LoVo (cell line): ENCODE results near the gene SYNDIG1.

Experiments used
- DNase-seq: peaks from one replicate; pipeline ENCODE4 v3.0.0-alpha.2; 2016; ENCODE audit warnings: low spot score

SYNDIG1 gene

DNA sequence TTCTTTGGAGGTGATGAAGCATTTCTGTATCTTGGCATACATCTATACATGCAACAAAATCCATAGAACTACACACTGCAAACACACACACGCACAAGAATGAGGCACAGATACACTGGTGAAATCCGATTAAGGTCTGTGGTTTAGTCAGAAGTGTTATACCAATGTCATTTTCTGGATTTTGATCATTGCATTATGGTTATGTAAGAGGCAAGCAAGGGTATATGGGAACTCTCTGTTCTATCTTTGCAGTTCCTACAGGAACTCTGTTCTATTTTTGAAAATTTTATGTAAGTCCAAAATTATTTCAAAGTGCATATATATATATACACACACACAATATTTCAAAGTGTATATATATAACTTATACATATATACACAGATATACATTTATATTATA lies 101.7 kb downstream of the SYNDIG1 start:
- DNase-seq = no peak

DNA sequence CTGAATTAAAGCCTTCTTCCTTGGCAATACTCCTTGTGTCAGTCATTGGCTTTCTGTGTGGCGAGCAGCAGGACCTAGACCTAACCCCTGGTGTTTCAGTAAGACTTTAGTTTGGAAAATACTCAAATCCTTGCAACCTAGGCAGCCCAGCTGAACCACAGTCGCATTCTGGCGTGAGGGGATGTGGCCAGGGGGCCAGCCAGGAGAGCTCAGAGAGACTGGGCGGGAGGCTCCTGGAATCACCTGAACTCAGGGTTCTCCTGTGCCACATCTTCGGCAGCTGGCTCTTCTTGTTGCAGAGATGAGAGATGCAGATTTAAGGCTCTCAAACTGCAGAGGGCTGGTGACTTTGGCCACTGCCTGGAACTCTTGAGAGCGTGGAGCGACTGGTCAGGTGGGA lies 102.7 kb downstream of the SYNDIG1 start:
- DNase-seq = no peak

DNA sequence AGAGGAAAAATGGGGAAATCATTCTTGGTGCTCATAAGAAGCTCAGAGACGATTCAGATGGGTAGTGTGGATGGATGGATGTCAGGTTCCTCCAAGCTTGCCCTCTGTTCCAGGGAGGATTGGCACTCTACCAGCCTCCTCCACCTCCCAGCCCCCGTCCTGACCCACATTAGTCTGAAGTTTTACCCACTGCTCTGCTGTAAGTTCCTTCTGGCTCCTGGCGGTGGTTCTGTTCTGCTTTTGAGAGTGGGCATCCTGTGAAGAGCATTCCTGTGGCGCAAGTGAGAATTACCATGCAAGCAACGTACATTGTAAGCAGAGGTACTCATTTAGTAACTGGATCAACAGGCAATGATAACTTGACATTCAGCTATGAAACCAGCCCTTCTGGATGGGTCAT lies 103.4 kb downstream of the SYNDIG1 start:
- no peak for DNase-seq

DNA sequence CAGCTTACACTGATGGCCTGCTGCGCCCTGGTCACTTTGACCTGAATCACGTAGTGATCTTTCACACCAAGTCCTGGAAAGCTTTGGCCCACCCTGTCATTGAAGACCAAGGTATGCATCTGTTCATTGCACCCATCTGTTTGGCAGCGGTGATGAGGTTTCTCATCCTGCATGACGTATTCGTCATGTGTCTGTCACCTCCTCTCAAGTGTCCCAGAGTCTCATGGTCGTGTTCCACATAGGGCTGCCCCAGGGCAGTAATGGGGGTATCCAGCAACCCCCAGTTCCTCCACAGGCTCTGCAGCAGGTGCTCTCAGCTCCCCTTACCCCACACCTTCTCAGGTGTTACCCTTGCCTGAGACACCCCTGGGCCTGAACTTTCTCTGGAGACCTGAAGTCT lies 104.1 kb downstream of the SYNDIG1 start:
- no peak for DNase-seq

DNA sequence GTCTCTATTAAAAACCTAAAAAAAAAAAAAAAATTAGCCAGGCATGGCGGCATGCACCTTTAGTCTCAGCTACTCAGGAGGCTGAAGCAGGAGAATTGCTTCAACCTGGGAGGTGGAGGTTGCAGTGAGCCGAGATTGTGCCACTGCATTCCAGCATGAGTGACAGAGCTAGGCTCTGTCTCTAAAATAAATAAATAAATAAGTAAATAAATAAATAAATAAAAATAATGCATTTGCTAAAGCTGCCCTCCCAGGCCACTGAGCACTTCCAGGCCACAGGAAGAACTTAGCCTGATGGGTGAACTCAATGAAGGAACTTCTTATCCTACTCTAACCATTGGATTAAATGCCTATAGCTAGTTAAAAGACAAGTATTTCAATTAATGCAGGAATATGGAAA lies 104.9 kb downstream of the SYNDIG1 start:
- DNase-seq = no peak

DNA sequence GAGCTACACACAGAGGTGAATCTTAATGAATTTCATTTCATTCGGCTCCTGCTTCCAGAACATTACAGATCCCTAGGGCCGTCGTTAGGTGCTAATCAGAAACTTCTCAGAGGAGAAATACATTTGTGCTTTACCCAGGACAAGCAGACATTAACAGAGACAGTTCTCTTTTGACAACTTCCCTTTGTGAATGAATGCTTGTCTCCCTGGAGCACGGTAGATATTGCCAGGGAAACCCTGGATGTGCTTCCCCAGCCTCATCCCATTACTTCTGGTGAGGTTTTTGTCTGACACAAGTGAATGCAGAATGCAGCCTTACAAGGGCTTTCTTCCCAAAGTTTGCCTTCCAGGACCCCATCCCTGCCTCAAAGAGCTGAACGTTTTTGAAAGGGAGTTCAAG lies 105.4 kb downstream of the SYNDIG1 start:
- DNase-seq = no peak

DNA sequence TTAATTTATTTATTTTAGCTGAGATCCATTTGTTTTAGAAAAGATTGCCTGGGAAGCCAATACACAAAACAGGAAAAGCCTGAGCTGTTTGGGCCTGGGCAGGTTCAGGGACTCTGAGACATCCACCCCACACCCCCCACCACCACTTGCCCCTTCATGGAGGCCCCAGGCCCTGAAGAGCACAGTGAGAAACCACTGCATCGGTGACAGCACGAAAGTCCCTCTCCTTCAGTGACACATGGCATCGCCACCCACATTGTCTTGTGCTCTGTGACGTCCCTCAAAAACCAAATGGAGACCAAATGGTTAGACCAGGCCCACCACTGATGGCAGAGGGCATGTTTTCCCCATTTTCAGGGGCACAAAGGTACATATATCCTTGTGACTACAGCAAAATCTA lies 106.4 kb downstream of the SYNDIG1 start:
- no peak for DNase-seq

DNA sequence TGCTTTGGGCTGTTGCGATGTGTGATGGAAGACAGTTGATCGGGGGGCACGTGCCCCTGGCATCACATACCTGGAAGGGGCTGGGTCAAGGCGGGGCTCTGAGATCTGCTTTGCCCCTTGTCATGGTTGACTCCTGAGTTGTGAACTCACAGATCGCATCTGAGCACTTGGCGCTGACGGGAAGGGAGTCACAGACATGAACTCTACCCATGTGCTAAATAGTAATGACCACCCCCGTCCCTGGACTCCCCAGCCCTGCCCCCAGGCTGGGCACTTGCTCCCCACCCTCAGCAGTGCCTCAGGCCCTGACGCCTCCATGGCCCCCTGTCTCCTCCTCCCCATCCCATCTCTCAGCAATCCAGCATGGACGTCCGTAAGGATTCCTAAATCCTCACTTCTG lies 107.0 kb downstream of the SYNDIG1 start:
- DNase-seq = no peak

DNA sequence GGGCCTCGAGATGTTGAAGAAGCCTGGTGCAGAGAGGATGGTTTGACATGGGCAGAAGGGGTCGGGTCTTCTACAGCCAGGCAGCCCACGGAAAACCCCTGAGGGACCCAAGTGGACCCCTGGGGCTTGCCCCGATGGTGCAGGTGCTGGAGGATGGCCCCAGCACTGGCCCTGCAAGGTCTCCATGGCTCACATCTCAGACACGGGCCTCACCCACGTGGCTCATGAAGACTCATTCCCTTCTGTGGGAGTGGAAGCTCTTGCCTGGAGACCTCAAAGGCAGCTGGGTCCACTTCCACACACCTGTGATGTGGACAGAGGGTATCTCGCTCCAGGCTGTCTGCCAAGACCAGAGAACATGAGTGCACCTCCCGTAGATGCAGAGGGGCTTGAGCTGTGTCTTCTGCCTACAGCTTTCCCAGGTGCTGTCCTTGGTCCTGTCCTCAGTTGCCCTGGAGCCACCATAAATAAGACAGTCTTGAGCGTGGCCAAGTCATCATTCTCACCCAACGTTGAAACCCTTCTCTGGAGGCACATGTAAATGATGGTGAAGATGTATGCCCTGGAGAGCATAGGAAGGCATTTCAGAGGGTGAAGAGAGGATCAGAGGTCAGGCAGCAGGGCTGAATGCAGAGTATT lies 108.0 kb downstream of the SYNDIG1 start:
- DNase-seq = no peak

DNA sequence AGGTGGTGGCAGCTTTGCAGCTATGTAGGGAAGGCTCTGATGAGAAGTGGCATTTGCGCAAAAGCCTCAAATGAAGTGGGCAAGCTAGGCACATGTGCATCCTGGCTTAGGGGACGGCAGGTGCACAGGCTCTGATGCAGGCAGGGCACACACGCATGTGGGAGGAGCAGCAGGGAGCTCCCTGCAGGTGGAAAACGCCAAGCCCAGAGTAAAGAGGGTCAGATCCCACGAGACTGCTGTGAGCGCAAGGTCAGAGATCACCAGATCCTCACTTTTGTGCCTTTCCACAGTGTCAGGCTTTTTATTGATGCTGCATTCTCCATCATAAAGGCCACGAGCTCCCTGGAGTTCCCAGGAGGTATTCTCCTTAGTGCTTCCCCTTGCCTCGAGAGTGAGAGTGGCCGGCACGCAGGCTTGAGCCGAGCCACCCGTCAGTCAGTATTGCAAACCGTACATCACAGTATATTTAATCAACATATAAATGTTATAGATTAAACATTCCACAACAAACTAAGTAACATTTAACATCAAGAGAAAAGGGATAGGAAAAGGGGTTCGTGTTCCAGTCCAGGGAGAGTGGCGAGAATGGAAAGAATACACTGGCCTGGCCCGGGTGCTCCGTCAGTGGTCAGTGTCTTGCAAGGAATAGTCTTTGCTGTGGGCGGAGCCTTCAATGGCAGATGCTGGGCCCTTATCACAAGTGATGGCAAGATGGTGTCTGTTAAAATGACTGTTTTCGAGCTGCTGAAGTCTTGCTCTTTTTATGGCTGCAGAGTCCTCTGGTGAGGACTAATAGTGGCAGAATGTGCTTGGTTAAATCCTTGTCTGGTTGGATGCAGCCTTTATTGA lies 109.4 kb downstream of the SYNDIG1 start:
- no peak for DNase-seq

DNA sequence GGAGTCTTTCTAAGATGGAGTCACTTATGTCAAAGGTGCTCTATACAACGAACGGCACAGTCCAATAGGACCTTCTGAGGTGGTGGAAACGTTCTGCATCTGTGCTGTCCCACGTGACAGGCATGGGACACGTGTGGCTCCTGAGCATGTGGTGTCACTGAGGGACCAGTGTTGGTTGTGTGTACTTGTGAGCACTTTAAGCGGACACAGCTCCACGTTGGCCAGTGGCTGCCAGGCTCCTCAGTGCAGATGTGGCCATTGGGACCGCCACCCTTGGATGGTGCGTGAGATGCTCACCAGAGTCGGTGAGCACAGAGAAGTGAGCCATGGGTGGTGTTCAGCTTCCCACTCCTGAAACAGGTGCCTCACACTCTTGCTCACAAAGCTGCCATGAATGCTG lies 110.0 kb downstream of the SYNDIG1 start:
- no peak for DNase-seq

DNA sequence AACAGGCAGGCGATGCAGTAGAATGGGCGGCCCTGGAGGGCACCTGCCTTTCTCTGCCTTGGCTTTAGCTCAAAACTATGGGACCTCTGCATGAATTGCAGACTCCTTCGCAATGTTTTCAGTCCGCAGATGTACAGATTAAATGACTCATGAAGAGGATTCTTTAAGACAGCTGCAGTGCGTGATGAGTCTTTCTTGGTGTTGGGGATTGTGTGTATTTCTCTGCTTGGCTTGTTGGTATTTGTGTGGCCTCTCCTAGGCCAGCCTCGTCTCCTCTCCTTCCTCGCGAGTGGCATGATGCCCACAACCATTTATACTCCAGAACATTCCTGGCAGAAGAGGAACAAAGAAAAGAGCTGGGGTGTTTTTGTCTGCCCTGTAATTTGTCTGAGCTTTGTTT lies 110.6 kb downstream of the SYNDIG1 start:
- DNase-seq = no peak

DNA sequence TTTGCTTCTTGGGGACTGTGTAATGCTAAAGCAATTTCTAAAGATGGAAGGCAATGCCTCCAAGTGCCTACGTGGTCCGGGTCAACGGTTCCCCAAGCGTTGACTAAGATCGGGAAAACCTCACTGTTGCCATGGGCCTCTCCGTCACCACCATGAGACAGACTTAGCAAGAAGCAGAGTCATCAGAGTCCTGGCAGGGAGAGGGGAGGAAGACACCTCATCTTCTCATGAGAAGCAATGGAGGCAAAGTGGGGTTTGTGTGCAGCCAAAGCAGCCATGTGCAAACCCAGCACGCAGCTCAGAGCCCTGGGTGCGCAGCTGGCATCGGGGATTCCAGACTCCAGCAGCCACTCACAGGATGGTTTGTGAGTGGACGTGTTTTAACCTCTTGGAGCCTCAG lies 111.4 kb downstream of the SYNDIG1 start:
- no peak for DNase-seq

DNA sequence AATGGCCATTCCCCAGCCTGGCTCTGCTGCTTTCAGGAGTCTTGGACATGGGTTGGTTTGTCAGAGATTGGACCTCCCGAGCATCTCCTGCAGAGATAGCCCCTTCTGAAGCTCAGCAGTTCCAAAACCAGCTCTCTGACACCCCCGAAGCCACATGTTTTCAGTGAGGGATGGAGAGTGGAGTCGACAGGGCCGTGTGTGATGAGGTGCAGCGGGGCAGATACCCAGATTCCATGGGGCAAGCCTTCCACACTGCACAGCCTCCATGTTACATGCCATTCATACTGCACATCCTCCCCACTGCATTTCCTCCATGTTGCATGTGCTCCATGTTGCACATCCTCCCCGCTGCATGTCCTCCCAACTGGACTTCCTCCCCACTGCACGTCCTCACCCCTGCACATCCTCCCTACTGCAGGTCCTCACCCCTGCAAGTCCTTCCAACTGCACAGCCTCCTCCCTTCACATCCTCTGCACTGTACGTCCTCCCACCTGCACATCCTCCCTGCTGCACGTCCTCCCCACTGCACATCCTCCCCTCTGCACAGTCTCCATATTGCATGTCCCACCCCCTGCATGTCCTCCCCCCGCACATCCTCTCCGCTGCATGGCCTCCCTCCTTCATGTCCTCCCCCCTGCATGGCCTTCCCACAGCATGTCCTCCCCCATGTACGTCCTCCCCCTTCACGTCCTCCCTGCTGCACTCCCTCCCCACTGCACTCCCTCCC lies 112.2 kb downstream of the SYNDIG1 start:
- no peak for DNase-seq

DNA sequence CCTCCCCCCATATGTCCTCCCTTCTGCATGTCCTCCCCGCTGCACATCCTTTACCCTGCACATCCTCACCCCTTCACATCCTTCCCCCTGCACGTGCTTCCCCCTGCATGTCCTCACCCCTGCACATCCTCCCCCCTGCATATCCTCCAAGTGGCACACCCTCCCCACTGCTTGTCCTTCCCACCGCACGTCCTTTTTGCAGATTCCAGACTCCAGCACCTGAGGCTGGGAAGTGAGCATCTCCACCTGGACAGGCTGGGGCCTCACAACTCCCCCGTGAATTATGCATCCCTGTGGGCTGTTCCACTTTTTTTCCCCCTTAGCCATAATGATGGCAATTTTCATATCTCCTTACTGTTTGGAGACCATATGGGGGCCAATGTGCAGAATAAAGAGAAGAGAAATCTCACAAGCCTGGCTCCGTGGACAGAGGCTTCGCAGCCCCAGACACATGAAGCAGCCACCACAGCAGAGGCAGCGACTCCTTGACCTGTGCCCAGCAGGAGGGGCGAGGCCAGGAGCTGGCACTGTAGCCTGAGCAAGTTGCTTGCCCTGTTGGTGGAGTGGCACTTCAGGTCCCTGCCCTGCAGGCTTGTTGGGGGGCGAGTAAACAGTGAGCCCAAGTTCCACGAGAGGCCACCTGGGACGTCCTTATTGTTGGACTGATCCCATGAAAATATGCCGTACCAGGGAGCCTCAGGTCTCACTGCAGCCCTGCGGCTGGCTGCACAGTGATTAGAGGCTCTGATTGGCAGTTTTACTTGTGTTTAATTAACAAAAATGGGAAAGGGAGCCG lies 113.1 kb downstream of the SYNDIG1 start:
- no peak for DNase-seq

DNA sequence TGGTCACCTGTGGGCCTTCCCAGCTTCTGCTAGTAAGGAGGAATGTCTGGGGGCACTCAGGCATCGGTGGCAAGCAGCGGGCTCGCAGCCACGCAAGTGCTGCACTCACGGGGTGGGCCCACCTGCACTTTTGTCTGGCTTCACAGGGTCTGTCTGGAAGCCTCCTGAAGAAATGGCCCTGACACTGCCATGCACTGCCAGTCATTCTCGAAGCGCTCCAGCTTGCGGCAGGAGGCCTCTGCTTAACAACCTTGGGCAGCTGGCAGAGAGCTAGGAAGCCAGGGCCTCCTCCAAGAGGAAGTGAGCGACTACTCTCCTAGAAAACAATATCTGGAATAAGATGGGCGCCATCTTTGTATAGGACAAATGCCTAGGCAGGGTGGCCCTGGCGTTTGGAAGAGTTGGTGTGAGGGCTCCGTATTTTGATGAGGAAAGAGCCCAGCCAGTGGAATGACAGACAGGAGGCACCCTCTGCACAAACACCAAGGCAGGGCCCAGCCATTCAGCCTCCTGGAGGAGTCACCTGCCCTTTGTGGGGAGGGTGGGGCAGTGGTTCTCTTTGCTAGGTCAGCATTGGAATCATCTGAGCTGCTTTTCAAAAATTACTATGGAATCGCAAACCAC lies 113.9 kb downstream of the SYNDIG1 start:
- DNase-seq = no peak

DNA sequence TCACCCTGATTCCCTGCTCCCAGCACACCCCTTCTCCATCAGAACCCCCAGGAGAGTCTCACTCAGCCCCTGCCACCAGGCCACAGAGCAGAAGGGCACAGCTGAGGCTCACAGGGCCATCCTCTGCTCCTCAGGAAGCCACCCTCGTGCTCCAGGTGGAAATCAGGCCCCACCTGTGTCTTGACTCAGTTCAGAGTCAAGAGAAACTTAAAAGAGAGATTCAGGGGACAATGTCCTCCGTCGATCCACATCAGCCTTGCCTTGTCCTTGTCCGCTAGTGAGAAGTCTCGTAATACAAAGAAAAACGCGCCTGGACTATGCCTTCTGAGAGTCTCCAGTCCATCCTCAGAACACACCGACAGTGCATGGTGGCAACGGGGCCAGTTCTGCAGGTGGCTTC lies 114.6 kb downstream of the SYNDIG1 start:
- no peak for DNase-seq

DNA sequence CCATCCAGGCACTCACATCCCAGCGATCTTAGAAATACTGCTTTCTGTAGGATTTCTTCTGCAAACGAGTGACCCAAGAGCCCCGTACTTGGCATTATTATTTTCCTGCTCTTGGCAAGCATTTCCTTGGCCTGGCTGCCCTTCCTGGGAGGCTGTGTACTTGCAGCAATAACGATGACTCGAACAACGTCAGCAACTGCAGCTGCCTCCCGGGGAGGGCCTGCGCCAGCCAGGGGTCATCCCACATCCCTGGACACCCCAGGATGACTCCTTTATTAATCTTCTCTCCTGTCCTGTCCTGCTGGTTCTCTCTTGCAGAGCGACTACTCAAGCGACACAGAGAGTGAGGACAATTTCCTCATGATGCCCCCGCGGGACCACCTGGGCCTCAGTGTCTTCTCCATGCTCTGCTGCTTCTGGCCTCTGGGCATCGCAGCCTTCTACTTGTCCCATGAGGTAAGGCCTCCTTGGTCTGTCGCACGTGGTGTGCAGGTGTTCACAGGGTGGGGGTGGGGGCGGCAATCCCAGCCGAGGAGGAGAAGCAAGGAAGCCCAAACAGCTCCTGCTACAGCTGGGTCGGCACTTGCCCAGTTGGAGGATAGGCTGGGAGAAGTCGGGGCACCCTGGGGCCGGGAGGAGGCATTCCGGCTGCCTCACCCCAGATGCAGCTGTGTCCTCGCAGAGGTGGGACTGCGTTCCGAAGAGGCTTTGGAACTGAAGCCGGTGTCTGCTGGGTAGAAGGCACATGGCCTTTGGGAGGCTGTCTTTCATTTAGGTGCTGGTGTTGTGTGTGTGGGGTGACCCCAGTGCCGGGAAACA lies 115.3 kb downstream of the SYNDIG1 start:
- no peak for DNase-seq

DNA sequence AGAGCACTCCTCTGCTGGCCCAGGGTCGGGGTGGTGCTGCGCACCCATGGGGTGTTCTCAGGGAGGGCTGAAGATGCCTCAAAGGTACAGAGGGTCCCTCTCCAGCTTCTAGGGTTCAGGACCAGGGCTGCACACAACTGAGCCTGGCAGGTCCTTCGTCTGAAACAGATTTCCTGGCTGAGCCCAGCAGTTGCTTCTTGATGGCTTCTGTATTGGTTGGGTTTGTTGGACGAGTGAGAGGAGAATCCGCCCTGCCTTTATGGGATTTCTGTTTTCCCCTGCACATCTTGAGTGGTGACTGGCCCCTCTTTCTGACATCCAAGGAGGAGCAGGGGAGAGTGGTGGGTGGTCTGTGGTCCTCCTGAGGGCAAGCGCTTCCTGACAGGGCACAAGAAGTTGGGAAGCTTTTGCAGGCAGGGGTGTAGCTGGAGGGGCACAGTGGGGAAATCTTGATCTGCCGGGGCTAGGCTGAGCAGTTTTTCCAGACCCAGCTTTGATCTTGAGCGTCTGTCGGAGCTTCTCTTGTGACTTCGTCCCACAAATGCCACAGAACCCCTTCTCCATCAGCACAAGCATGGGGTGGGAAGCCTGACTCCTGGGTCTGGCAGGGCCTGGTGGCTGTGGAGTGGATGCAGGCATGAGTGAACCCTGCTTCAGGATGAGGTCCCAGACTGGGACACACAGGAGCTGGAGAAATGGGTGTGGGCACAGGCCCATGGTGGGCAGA lies 116.5 kb downstream of the SYNDIG1 start:
- no peak for DNase-seq

DNA sequence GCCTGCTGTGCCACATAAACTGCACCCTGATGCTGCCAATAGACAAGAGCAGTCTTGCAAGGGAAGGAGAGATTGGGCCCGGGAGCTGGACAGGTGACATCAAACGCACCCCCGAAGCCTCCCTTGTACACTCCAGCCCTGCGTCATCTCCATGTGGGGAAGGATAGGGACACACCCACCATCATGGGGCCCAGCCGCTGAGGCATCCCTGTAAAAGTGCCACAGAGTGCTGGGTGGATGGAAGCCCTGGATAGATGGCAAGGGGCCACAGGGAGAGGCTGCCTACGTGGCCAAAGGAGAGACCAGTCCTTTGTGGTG lies 117.1 kb downstream of the SYNDIG1 start:
- DNase-seq = no peak
